HG03439 (cell line): ENCODE measurements around the gene COPS4.
"Not testable (repeated sequence)": the region's sequence is repeated elsewhere in the genome, so short reads cannot be mapped to it uniquely, and the experiment has no call there.

Source experiments
- ATAC-seq: cut with Tn5 transposase; IDR thresholded peaks from one replicate; pipeline ENCODE4 v1.9.1; 2021; ENCODE audit warnings: mild to moderate bottlenecking, moderate library complexity; ENCODE audit not compliant: unreplicated experiment

Gene COPS4

GRCh38 chr4:83080561-83080960 is 45.6 kb downstream of the COPS4 start:
- ATAC-seq, result no peak

GRCh38 chr4:83082777-83083176 is 47.8 kb downstream of the COPS4 start:
- no peak for ATAC-seq

GRCh38 chr4:83083925-83084475 is 49.0 kb downstream of the COPS4 start:
- ATAC-seq, result no peak

GRCh38 chr4:83084956-83085355 is 50.0 kb downstream of the COPS4 start:
- not testable (repeated sequence) for ATAC-seq

- no peak for ATAC-seq
These were observed 54.6 kb downstream of the COPS4 start for GRCh38 chr4:83089410-83090157.

GRCh38 chr4:83093060-83093640 is 58.2 kb downstream of the COPS4 start:
- no peak for ATAC-seq

- ATAC-seq, result no peak
These were observed 61.4 kb downstream of the COPS4 start for GRCh38 chr4:83096397-83096796.

GRCh38 chr4:83104991-83105390 is 70.0 kb downstream of the COPS4 start:
- no peak for ATAC-seq

- no peak for ATAC-seq
These were observed 72.6 kb downstream of the COPS4 start for GRCh38 chr4:83107631-83108030.

GRCh38 chr4:83108101-83108861 is 73.3 kb downstream of the COPS4 start:
- no peak for ATAC-seq

- peak; percentile 23 for ATAC-seq
These were observed 74.7 kb downstream of the COPS4 start for GRCh38 chr4:83109480-83110222.

GRCh38 chr4:83110223-83110945 is 75.4 kb downstream of the COPS4 start:
- ATAC-seq, result peak; percentile 73

GRCh38 chr4:83110970-83111750 is 76.2 kb downstream of the COPS4 start:
- ATAC-seq, result no peak

GRCh38 chr4:83111751-83112141 is 76.8 kb downstream of the COPS4 start:
- ATAC-seq, result not testable (repeated sequence)

GRCh38 chr4:83112231-83112630 is 77.2 kb downstream of the COPS4 start:
- no peak for ATAC-seq

GRCh38 chr4:83112678-83113428 is 77.9 kb downstream of the COPS4 start:
- ATAC-seq, result no peak

GRCh38 chr4:83113429-83113786 is 78.4 kb downstream of the COPS4 start:
- no peak for ATAC-seq

GRCh38 chr4:83114576-83114975 is 79.6 kb downstream of the COPS4 start, which contains the start of gene PLAC8:
TSS of gene PLAC8 (minus strand) at chr4:83114729. CDS start at chr4:83107921, 6,808 bp downstream.
- no peak for ATAC-seq

- no peak for ATAC-seq
These were observed 80.0 kb downstream of the COPS4 start for GRCh38 chr4:83115000-83115399.
